EL (cell line): ENCODE measurements around the gene PRR5L.

Experiments used
- DNase-seq: peaks from one replicate; pipeline ENCODE4 v3.0.0-alpha.2; 2016

PRR5L gene

GRCh38 chr11:36295926-36296325, at the start of gene PRR5L:
PRR5L (plus strand) TSS chr11:36296288; CDS start chr11:36401122, 104,834 bp downstream.
- DNase-seq = no peak

GRCh38 chr11:36247493-36247892, 48.6 kb upstream of the PRR5L start:
- DNase-seq = no peak

DNA sequence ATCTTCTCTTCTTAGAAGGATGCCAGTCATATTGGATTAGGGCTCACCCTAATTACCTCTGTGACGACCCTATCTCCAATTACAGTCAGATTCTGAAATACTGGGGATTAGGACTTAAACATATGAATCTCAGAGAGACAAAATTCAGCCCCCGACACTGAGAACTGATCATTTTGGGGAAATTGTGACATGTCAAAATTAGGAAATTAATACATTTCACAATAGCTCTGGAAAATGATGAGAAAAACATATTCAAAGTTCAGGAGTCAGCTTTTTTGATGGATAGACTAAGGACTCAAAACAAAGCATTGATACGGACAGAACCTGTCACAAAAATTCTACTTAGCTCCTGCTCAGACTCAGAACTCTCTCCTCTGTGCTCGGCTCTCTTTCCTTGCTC, 47.7 kb upstream of the PRR5L start:
- no peak for DNase-seq

DNA sequence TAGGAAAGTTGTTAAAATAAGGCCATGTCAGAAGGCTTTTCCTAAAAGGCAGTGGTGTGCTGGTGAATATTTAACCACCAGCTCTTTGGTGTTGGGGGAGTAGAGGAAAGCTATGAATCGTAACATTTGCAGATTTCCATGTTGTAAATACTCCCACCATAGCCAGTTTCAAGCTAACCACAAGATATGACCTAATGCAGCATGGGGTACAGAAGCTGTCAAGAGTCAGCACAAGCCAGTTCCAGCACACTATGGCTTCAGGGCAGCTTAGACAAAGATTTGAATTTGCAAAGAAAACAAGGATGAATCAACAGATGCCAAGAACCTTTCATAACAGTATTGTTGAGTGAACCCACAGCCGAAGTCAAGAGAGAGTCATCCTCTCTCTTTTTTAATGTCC, 46.8 kb upstream of the PRR5L start:
- peak; percentile 95 for DNase-seq

GRCh38 chr11:36251823-36252222, 44.3 kb upstream of the PRR5L start:
- DNase-seq = no peak

DNA sequence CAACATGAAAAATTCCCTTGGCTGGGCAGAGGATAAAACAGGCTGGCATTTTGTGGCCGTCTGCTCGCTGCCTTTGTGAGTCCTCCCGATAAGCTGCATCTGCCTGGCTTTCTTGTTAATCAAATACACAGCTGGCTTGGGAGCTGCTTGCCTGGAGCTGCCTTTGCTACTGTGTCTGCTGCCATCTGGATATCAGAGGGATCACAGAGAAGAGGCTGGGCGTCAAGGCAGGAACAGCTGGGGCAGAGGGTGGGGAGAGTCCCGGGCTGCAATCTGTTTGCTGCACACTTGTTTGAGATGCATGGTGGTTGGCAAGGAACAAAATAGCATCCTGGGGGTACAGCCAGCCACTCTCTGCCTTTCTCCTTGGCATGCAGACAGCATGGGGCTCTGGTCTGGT, 42.9 kb upstream of the PRR5L start:
- no peak for DNase-seq

DNA sequence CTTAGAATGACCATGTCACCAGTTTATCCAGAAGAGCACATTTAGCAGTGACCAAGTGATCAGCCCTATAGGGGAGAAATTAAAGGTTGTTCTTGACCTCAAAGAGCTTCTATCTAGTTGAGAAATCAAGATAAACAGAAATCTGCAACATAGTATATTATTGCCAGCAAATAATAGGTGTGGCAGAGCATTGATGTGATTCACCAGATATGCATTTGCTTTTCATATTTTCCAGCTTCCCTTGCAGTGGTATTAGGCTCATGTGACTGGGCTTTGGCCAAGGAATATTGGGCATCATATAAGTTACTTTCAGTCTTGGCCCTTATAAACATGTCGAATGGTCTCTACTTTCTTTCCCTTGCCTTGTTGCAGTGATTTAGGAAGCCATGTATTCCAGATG, 41.4 kb upstream of the PRR5L start:
- peak; percentile 63 for DNase-seq

DNA sequence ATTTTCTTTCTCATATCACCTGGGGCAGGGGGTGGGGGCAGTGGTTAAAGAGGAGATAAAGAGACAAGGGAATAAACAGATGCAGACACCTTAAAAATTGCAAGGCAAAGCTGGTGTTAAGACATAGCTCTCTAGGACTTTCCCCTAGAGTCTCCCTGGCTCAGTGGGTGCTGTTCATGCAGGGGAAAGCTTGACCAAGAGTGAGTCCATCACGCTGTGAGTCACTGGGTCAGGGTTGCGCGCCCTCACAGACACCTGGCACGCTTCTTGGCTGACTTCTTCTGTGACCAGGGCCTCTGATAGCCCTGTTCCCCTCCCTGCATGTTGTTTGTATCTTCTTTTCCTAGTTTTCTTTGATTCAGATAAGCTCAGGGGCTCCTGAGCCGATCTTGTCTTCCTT, 38.7 kb upstream of the PRR5L start:
- peak; percentile 57 for DNase-seq

DNA sequence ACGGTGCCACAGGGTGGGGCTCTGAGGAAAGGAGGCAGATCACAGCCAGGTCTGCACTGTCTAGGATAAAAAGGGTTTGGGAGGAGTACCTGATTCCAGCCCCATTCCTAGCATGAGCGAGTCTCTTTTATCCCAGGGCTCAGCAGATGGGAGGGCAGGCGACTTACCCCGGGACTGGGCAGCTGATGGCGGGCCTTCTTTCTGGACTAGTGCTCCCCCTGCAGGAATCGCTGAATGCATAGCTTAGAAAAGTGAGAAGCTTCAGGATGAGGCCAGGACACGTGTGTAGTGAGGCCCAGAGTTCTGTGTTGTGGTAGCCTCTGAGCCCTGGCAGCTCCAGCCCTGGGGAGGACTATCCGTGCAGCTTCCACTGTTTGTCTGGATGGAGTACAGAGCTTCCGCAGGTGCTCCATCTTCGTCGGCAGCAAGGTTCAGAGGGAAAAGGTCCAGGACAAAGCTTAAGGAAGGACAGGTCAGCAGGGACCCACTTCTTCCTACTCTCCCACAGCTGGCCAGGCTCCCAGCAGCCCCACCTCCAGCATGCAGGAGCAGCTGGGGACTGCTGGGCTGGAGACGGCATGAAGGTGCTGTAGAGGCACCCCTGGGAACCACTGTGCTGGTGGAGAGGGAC, 37.2 kb upstream of the PRR5L start:
- peak; percentile 71 for DNase-seq

- no peak for DNase-seq
Measured at GRCh38 chr11:36261094-36261493, 35.0 kb upstream of the PRR5L start.

DNA sequence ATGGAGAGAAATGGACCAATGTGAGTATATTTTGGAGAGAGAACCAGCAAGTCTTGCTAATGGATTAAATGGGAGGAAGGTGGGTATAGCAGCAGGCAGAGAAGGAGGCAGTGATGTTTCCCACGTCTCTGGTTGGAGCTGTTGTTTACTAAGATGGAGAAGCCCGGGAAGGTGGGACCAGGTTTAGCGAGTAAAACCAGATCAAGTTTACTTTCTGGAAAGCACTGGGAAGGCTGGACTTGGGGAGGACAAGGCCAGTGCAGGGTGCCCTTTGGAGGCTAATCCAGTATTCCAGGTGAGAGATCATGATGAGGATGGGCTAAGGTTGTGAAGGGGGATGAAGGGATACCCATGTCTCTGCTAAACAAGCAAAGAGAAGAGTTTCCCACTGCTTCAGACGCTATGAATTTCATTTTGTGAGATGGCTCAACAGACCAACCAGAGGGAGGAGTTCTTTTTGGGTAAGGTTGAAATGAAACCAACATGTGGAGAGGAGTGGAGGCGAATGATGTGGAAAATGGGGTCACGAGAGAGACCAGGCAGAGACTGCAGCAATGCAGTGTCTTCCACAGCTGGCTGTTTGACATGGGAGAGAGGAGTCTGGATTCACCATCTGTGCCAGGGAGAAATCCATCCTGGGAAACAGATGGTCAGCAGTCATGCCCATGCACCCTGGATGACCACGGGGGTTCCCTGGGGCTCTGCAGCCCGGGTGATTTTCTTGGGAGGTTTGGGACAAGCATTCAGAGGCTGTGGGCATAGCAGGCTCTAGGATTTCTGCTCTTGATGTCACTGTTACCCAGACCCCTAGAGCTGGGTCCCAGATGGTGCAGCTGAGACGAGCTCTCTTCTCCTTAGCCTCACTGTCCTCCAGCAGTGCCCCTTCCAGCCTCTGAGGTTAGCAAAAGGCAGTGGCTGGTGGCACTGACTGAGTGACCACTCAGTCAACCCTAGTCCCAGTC, 31.8 kb upstream of the PRR5L start:
- no peak for DNase-seq

- no peak for DNase-seq
Measured at GRCh38 chr11:36264973-36265344, 31.1 kb upstream of the PRR5L start.

DNA sequence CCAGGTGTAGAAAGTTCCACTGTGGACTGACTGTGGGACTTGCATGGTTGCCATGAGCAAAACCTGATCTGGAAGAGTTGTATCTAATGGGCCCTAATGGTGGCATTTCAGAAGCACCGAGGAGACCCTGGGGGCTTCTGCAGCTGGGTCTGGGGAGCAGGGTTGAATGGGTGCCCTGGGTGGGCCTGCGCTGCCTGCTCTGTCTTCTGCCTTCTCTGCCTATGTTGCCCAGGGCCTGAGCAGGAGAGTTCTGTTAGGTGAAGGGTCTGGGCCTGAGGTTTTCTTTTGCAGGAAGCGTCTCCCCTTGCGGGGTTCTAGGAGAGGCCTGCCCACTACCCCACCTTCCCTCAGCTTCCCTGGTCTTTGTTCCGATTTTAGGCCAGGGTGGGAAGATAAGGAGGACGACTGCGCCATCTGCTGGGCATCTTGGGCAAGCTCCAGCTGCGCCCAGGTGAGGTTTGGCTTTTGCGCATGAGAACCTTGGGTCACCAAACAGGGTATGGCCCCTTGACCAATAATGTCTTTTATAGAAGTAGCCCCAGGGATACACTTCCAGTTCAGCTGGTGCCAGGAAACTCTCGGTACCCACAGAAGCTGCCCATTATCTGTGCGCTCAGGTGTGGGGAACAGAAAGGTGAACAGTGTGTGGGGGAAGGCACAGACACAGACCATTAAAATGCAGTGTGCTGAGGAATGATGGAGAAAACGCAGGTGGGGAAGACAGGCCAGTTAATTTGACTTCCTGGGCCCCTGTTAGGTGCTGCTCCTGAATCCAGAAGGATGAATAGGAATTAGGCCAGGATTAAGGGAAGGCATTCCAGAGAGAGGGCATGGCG, 30.1 kb upstream of the PRR5L start:
- peak; percentile 47 for DNase-seq

- no peak for DNase-seq
Measured at GRCh38 chr11:36266767-36267166, 29.3 kb upstream of the PRR5L start.

GRCh38 chr11:36268337-36268985, 27.6 kb upstream of the PRR5L start:
- no peak for DNase-seq

GRCh38 chr11:36270701-36271100, 25.4 kb upstream of the PRR5L start:
- no peak for DNase-seq

DNA sequence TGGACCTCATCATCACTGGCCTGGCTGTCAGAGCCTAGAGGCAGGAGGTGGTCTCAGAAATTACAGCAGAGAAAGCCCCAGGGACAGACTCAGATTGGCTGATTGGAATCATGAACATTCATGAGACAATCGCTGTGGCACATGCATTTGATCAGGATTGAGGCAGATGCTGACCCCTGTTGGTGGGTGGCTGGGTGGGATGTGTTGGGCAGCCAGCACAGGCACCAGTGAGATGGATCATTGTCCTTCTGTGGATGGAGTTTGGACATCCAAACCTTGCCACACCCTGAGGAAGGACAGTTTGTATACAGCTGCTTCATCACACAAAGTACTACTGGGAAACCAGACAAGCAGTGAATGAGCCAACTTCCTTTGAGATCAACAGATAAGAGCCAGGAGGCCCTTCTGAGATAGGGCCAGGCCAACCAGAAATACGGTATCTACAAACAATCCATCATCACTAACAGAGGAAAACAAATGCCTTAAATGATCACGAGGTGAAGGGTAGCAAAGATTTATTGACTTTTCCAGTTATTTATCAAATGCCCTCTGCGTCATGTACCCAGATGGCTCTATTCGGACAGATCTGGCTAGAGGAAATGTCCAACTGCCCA, 24.2 kb upstream of the PRR5L start:
- peak; percentile 21 for DNase-seq

DNA sequence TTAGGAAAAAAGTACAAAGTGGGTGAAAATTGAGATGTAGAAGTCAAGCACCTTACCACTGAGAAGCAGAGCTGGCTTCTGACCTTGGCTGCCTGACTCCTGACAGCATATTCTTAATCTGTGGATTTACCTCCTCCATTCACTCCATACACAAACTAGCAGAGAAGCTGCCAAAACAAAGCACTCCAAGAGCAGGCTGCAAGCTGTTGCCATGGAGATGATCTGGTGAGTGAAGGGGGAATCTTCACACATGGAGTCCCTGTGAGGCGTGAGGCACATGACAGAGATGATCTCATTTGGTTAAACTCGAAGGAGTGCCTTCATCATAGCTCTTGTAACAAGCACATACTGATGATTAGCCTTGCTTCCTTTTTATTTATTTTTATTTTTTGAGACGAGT, 23.0 kb upstream of the PRR5L start:
- DNase-seq = no peak

DNA sequence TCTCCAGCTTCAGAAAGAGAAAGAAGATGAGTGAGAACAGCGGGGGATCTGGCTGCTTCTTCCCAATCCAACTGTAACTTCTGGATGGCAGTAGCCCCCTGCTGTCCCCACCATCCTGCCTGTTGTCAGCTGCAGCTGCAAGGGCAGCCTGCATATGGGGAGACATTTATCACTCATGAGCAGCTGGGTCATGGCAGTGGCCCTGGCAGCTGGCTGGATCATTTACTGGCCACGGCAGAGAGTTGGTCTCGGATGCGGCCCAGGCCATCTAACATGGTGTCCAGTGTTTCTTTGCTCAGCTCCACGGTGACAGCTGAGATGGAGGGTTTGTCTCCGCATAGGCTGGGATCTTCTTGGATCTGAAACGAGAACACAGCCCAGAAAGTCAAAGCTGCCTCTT, 21.7 kb upstream of the PRR5L start:
- DNase-seq = no peak

- no peak for DNase-seq
Measured at GRCh38 chr11:36278531-36279282, 17.4 kb upstream of the PRR5L start.

DNA sequence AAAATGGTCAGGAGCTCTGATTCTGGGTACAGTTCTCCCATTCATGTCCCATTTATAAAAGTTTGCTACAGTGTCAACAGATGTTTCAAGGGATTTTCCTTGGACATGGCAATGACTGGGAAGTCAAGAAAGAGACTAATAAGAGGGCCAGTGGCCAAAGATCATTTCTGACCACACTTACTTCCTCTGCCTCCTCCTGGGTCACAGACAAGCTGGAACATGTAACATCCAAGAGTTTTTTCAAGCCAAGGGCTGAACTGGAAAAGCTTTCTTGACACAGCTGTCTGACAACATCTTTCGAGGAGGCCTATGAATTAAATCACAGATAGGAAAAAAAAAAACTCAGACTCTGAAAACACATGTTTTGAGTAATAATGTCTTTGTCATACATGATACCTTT, 15.6 kb upstream of the PRR5L start:
- DNase-seq = no peak

- no peak for DNase-seq
Measured at GRCh38 chr11:36281850-36282249, 14.2 kb upstream of the PRR5L start.
